Urinary bladder (tissue), 4 donors: ENCODE measurements around the gene SMKR1. TPM values are rescaled to one million over a fixed set of nuclear protein-coding genes. Genes with fewer than 3 reads are reported as not detected.
A peak's percentile ranks its signal among the peaks of the same experiment; 100 is the strongest.

ENCODE experiments used
- DNase-seq: peaks from one replicate; pipeline ENCODE4 v3.0.0-alpha.2; 2015; ENCODE audit errors: extremely low spot score
- H3K27ac ChIP-seq: one replicate; pipeline ENCODE4 v1.5.1; 2013; ENCODE audit warnings: low read depth, mild to moderate bottlenecking, moderate library complexity
- H3K36me3 ChIP-seq: one replicate; pipeline ENCODE4 v1.6.1; 2013; ENCODE audit warnings: mild to moderate bottlenecking, moderate library complexity; ENCODE audit not compliant: insufficient read depth
- H3K4me1 ChIP-seq: one replicate; pipeline ENCODE4 v1.6.1; 2013; ENCODE audit warnings: mild to moderate bottlenecking, moderate library complexity; ENCODE audit not compliant: insufficient read depth
- H3K4me3 ChIP-seq: one replicate; pipeline ENCODE4 v1.5.1; 2013; ENCODE audit warnings: low read depth, low read length
- WGBS: extraction: QIAGEN DNeasy Blood & Tissue Kit; methylation state at CpG from one replicate; pipeline ENCODE4 v1.1.7; 2013; 5-methylcytosine and 5-hydroxymethylcytosine counted together
- polyA plus RNA-seq: library from polyadenylated mRNA; stranded (reverse); fragments of 200-250 nt; gene quantifications from one replicate; pipeline ENCODE4 v1.2.3, GENCODE V29; 2013
- total RNA-seq: library from RNA; depleted of rRNA; stranded (reverse); fragments of >200 nt; gene quantifications from one replicate; pipeline ENCODE4 v1.2.3, GENCODE V29; 2014
- donor health status: healthy with polysubstance abuse.
- donor health status: healthy.

The SMKR1 gene
- total and polyA plus RNA-seq, 2 donors, result not detected

DNA sequence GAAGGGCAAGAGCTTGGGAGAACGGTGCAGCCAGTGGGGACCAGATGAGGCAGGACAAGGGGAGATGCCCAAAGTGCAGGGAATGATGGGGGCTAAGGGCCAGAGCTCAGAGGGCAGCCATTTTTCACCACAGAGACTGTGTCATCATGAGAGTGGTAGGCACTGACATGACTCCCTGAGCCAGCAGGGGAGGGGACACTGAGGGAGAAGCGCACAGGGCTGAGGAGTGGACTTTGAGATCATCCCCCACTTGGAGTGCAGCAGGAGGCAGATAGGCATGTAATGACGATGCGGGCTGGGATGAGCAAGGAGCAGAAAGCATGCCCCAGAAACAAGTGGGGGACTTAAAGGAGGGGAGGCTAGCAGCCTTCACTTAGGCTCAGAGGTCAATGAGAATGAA lies 5.2 kb upstream of the SMKR1 start:
- Histone ChIP-seq H3K36me3 (no peaks in the 10 kb centered on the region), H3K4me1 (no peaks in the 10 kb centered on the region), H3K27ac (no peak overlapping the region), H3K4me3 (no peak overlapping the region)
- no peak for DNase-seq
- 91% methylated on average over 4 of the region's 4 CpGs for WGBS

DNA sequence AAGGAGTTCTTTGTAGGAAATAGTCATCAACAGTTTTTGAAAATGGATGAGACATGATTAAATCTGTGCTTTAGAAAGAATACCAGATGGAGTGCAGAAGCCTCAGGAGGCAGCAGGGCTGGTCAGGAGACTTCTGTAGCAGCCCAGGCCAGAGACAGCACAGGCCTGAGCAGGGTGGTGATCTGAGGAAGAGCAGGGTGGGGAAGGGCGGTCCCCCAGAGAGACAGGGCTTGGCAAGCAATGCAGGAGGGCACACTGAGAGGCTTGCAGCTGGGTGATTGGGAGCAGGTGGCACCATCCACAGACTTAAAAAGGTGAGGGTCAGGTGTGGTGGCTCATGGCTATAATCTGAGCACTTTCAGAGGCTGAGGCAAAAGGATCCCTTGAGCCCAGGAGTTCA lies 4.3 kb upstream of the SMKR1 start:
- H3K36me3 ChIP-seq, result no peaks in the 10 kb centered on the region
- no peaks in the 10 kb centered on the region for H3K4me1 ChIP-seq
- 97% methylated on average over 1 of the region's 1 CpG for WGBS
- no peak for DNase-seq
- no peak overlapping the region for H3K4me3 ChIP-seq
- H3K27ac ChIP-seq, result no peak overlapping the region

DNA sequence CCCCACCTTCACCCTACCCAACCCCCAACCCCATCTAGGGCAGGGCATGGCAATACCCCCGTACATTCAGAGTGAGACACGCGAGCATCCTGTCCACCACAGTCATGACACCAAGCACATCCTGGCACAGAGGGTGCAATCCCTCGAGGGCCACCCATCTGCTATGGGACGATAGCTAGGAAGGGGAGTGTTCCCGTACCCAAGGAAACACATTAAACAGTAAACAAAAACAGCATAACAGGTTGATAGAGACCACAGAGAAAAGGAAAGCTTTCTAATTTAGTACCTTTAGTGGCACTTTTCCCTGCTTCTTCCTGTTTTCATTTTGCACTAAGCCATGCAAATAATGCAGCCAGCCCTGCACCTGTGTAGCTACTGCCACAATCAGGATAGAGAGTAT lies 2.3 kb upstream of the SMKR1 start:
- Histone ChIP-seq H3K36me3 (no peaks in the 10 kb centered on the region), H3K27ac (no peak overlapping the region), H3K4me3 (no peak overlapping the region), H3K4me1 (no peaks in the 10 kb centered on the region)
- WGBS, result 77% methylated on average over 6 of the region's 6 CpGs
- DNase-seq, result no peak

DNA sequence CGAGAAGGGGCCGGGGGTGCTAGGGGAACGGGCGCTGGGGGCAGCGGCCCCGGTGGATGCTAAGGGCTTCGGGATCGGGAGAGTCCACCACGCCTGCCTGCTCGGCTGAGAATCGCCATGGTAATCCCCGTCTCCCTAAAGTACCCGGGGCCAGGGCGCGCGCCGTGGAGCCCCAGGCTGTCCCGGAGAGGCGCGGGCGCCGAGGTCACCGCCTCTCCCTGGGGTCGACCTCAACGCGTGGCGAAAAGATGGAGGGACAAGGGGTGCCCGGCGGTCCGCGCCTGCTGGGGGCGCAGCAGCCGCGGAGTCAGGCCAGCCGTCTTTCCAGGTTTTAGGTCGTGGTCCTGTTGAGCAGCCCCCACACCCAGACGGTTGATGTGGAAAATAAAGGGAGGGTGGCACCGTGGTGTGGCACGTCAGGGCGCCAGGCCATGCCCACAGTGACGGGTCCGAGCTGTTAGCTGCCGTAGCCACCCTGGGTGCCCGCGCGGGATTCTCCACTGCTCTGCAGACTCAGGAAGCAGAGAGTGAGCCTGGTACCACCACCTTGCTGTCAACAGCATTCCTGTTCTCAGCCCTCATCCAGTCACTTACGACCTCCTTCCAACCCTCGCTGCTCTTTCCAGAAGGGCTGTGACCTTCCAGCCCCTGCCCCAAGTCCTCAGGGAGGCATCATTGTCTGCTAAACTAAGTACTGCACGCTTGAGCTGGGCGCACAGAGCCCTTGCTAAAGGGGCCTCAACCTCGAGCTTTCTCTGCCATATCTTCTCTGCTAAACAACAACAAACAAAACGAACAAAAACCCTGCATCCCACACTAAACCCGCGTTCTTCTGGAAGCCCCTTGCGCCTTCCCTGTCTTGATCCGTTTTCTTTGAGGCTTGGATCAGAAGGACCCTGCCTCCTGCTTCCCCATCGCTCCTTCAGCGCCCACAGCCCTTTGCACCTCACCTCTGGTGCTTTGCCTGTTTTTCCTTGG lies 666 bp downstream of the SMKR1 start:
- Histone ChIP-seq H3K27ac (no peak overlapping the region), H3K4me1 (no peaks in the 10 kb centered on the region), H3K36me3 (no peaks in the 10 kb centered on the region), H3K4me3 (peak overlapping the region; percentile 58)
- DNase-seq, result no peak
- WGBS, result 10% methylated on average over 58 of the region's 58 CpGs

DNA sequence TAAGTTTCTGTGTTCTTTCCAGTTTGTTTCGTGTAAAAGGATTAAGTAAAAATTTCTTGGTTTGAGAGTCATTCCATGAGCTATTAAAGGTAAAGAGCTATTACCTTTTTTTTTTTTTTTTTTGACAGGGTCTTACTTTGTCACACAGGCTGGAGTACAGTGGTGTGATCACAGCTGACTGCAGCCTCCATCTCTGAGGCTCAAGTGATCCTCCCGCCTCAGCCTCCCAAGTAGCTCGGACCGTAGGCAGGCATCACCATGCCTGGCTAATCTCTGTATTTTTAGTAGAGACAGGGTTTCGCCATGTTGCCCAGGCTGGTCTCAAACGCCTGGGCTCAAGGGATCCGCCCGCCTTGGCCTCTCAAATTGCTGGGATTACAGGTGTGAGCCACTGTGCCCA lies 1.4 kb downstream of the SMKR1 start:
- no peak overlapping the region for H3K4me3 ChIP-seq
- DNase-seq, result no peak
- 92% methylated on average over 8 of the region's 8 CpGs for WGBS
- no peak overlapping the region for H3K27ac ChIP-seq
- H3K36me3 ChIP-seq, result no peaks in the 10 kb centered on the region
- H3K4me1 ChIP-seq, result no peaks in the 10 kb centered on the region

DNA sequence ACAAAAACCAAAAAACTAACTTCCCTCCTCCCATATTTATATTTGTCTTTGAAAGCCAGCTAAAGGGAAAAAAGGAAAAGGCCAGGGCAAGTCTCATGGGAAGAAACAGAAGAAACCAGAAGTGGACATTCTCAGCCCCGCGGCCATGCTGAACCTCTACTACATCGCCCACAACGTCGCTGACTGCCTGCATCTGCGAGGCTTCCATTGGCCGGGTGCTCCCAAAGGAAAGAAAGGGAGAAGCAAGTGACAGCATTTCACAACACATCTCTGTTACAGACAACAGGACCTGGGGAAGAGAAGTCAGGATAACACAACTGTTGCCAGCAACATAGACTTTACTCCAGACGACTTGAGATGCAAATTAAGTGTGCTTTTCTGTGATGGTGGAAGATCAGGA lies 9.9 kb downstream of the SMKR1 start:
- no peak overlapping the region for H3K4me3 ChIP-seq
- no peak overlapping the region for H3K27ac ChIP-seq
- no peak for DNase-seq
- no peaks in the 10 kb centered on the region for H3K4me1 ChIP-seq
- 68% methylated on average over 8 of the region's 8 CpGs for WGBS
- no peaks in the 10 kb centered on the region for H3K36me3 ChIP-seq

DNA sequence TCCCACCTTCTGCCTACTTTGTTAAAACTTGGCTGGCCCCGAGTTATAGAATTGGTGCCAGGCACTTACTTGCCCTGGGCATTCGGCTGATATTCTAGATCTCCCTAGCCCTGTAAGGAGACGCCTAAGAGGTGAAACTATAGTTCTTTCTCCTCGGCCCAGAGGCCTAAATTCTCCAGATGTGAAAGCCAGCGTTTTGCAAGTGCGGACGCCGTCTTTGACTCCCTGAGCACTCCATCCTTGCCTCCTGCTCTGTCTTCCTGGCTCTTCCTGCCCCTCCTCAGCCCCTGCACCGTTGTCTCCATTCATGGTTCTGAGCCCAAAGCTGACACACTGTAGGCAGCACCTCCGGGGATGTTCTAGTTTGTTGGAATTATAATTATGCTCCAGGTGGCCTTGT lies 11.2 kb downstream of the SMKR1 start:
- no peaks in the 10 kb centered on the region for H3K4me1 ChIP-seq
- H3K4me3 ChIP-seq, result no peak overlapping the region
- WGBS, result 85% methylated on average over 10 of the region's 10 CpGs
- no peak overlapping the region for H3K27ac ChIP-seq
- DNase-seq, result no peak
- H3K36me3 ChIP-seq, result no peaks in the 10 kb centered on the region

DNA sequence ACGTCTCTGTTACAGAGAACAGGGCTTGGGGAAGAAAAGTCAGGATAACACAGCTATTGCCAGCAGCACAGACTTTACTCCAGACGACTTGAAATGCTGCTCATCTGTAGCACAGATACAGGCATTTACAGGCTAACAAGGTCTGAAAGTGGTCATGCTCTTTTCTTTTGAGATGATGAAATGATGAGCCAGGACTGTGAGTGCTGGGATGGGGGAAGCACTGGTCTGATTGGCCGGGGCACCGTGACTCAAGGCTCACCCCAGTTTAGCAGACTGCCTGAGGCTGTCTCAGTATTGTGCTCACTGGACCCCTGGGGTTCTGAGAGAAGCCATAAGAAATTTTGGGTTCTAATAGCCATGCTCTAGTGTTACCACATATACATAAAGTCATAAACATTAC lies 12.4 kb downstream of the SMKR1 start:
- Histone ChIP-seq H3K27ac (no peak overlapping the region), H3K36me3 (no peaks in the 10 kb centered on the region), H3K4me1 (no peaks in the 10 kb centered on the region), H3K4me3 (no peak overlapping the region)
- DNase-seq, result no peak
- WGBS, result 51% methylated on average over 4 of the region's 4 CpGs

DNA sequence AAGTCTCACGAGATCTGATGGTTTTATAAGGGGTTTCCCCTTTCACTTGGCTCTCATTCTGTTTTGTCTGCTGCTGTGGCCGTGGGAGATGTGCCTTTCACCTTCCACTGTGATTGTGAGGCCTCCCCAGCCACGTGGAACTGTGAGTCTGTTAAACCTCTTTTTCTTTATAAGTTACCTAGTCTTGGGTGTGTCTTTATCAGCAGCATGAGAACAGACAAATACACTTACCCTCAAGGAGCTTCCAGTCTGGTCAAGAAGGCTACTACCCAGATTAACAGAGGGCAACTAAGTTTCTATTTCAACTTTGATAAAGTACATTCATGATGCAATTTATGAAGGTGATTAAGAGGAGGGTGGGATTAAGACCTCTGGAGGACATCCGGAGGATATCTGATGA lies 13.1 kb downstream of the SMKR1 start:
- no peaks in the 10 kb centered on the region for H3K4me1 ChIP-seq
- H3K4me3 ChIP-seq, result no peak overlapping the region
- H3K36me3 ChIP-seq, result no peaks in the 10 kb centered on the region
- H3K27ac ChIP-seq, result no peak overlapping the region
- 66% methylated on average over 4 of the region's 4 CpGs for WGBS
- DNase-seq, result no peak

DNA sequence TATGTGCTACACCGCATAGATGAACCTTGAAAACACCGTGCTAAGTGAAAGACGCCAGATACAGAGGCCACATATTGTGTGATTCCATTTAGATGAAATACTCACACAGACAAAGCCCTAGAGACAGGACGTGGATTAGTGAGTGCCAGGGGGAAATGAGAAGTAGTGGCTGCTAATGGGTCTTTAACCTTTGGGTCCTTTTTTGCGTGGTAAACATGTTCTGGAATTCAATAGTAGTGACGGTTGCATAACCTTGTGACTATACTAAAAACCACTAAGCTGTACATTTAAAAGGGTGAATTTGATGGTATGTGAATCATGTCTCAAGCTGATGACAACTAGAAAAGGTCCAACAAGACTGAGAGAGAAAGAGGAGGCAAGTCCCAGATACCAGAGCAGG lies 15.6 kb downstream of the SMKR1 start:
- Histone ChIP-seq H3K27ac (no peak overlapping the region), H3K4me1 (no peaks in the 10 kb centered on the region), H3K4me3 (no peak overlapping the region), H3K36me3 (no peaks in the 10 kb centered on the region)
- DNase-seq, result no peak
- WGBS, result 66% methylated on average over 6 of the region's 6 CpGs

DNA sequence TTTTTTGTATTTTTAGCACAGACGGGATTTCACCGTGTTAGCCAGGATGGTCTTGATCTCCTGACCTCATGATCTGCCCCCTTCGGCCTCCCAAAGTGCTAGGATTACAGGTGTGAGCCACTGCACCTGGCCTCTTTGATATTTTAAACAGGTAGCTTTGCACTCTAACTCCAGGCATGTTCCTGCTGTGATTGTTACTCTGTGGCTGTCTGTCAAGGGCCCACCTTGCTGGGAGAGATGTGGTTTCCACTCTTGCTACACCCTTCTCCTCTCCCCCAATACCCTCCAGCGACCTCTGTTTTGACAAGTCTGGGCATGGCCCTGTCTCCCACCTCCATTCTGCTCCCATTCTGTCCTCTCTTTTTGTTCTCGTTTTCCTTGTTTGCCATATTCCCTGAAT lies 17.1 kb downstream of the SMKR1 start:
- 30% methylated on average over 5 of the region's 5 CpGs for WGBS

DNA sequence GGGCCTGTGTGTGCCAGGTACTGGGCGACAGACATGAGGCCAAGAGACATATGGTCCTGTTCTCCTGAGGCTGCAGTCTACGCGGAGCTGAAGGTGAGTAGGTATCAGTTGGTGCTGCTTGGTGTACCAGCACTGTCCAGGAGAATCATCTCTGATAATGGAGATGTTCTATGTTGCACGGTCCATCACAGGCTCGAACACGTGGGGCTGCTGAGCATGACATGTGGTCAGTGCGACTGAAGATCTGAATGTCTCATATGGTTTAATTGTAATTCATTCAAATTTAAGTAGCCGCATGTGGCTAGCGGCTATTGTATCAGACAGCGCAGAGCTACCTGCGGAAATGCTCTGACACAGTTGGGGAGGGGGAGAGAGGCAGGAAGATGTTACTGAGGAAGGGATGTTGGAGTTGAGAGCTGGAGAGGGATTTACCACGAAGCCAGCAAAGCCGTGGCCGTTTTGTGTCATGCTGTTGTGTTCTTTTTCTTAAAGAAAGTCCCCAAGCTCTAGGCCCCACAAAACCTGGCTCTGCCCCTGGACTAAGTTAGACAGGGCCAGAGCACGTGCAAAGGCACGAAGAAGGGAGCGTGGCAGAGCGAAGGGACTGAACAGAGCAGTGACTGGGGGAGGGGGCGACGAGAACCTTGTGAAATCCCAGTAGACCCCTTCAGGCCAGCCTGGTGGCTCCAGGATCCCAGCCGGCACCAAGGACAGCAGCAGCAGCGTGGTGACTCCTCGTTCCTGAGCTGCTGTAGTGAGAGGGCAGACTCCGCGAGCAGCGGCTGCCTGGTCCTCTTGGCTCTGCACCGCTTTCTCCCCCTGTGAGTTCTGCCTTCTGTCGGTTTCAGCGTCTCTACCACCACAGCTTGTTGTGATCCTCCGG lies 20.0 kb downstream of the SMKR1 start:
- WGBS, result 44% methylated on average over 30 of the region's 30 CpGs
- Histone ChIP-seq H3K4me3 (no peak overlapping the region), H3K36me3 (no peaks in the 10 kb centered on the region), H3K4me1 (no peaks in the 10 kb centered on the region), H3K27ac (no peak overlapping the region)
- no peak for DNase-seq

More for the DNA sequence above, 17.1 kb downstream of the SMKR1 start:
- no peak for DNase-seq
- H3K4me1 ChIP-seq, result no peaks in the 10 kb centered on the region
- H3K27ac ChIP-seq, result no peak overlapping the region
- H3K4me3 ChIP-seq, result no peak overlapping the region
- no peaks in the 10 kb centered on the region for H3K36me3 ChIP-seq

DNA sequence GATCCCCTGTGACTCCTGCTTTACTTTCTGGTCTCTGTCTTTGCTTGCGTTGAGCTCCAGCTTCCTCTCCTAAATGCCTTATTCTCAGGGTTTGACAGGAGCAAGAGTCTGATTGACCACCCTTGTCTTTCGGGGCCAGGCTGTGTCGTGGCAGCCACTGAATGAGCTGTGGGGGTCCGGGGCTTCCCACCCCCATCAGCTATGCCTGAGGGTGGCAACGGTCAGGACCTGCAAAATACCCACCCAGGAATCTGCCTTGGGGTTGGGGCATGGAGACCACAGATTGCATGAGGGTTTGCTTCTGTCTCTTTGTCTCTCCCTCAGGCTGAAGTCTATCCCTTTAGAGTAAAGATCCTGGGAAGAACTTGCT lies 20.6 kb downstream of the SMKR1 start:
- Histone ChIP-seq H3K36me3 (no peaks in the 10 kb centered on the region), H3K4me1 (no peaks in the 10 kb centered on the region), H3K4me3 (no peak overlapping the region), H3K27ac (no peak overlapping the region)
- no peak for DNase-seq
- WGBS, result 49% methylated on average over 5 of the region's 5 CpGs

DNA sequence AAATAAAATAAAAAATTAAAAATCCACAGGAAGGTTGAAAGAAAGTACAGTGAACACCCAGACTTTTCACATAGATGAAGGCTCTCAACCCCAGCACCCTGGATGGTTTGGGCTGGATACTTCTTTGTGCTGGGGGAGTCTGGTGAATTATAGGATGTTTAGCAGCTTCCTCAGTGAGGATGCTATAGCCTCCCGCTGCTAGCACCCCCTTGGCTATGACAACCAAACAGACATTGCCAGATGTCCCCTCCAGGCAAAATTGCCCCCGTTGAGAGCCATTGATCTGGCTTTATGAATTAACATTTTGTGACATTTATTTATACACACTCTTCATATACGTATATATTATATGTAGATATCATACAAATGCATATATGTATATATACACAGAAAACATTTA lies 21.6 kb downstream of the SMKR1 start:
- H3K4me1 ChIP-seq, result no peaks in the 10 kb centered on the region
- no peak for DNase-seq
- H3K4me3 ChIP-seq, result no peak overlapping the region
- 59% methylated on average over 3 of the region's 3 CpGs for WGBS
- H3K27ac ChIP-seq, result no peak overlapping the region
- no peaks in the 10 kb centered on the region for H3K36me3 ChIP-seq
